Measurements from ENCODE around the gene CAMSAP1. TPM values are rescaled to one million over a fixed set of nuclear protein-coding genes. Genes with fewer than 3 reads are reported as not detected.
A peak's percentile ranks its signal among the peaks of the same experiment; 100 is the strongest.
"Not testable (repeated sequence)": the region's sequence is repeated elsewhere in the genome, so short reads cannot be mapped to it uniquely, and the experiment has no call there.

Gene CAMSAP1
- total and polyA plus RNA-seq, 5 experiments from 2014 or later: 0.61 to 32.0 (median 2.4) TPM

GRCh38 chr9:135923508-135923907 lies 16.2 kb upstream of the CAMSAP1 start:
- Mint-ChIP-seq H3K27ac (no peak overlapping the region), H3K9me3 (peaks cover 0 to 15% (median 7%) of the 10 kb centered on the region in 9 donors), H3K4me3 (no peak overlapping the region), H3K27me3 (no peaks in the 10 kb centered on the region), H3K36me3 (peaks cover 0 to 6% (median 0%) of the 10 kb centered on the region in 3 donors), H3K4me1 (peaks cover 0 to 2% (median 1%) of the 10 kb centered on the region in 4 donors)
- no peak for DNase-seq
- ATAC-seq: no peak
- POLR2A ChIA-PET: no interaction called here

- Mint-ChIP-seq H3K4me1 (peaks cover 0 to 5% (median 1%) of the 10 kb centered on the region in 4 donors), H3K27ac (no peak overlapping the region), H3K4me3 (no peak overlapping the region), H3K36me3 (peaks cover 0 to 11% (median 4%) of the 10 kb centered on the region in 3 donors), H3K9me3 (peaks cover 0 to 31% (median 14%) of the 10 kb centered on the region in 9 donors), H3K27me3 (no peaks in the 10 kb centered on the region)
- DNase-seq: no peak
- ATAC-seq: no peak
- POLR2A ChIA-PET: no interaction called here
These were observed 14.5 kb upstream of the CAMSAP1 start for GRCh38 chr9:135921749-135922310.

GRCh38 chr9:135920973-135921585 lies 13.7 kb upstream of the CAMSAP1 start:
- H3K27ac Mint-ChIP-seq: peak overlapping the region in 1 of 10 donors; percentile 48
- H3K9me3 Mint-ChIP-seq: peaks cover 0 to 38% (median 18%) of the 10 kb centered on the region in 9 donors
- H3K27me3 Mint-ChIP-seq: no peaks in the 10 kb centered on the region
- peaks cover 0 to 8% (median 1%) of the 10 kb centered on the region in 4 donors for H3K4me1 Mint-ChIP-seq
- POLR2A ChIA-PET: no interaction called here
- no peak overlapping the region for H3K4me3 Mint-ChIP-seq
- DNase-seq (no peak), ATAC-seq (no peak)
- peaks cover under 1 to 15% (median 10%) of the 10 kb centered on the region in 3 donors for H3K36me3 Mint-ChIP-seq

- POLR2A ChIA-PET: interaction anchor here (1.1 kb wide), 1 partner anchor 35 kb away, joined by 3 read pairs; no protein-coding TSS in a partner anchor
- no peak for DNase-seq
- Mint-ChIP-seq H3K4me1 (peaks cover 0 to 8% (median 1%) of the 10 kb centered on the region in 4 donors), H3K36me3 (peaks cover 7 to 22% (median 17%) of the 10 kb centered on the region in 3 donors), H3K27me3 (no peaks in the 10 kb centered on the region), H3K27ac (no peak overlapping the region), H3K4me3 (no peak overlapping the region), H3K9me3 (peaks cover 0 to 45% (median 23%) of the 10 kb centered on the region in 9 donors)
- ATAC-seq: no peak
These were observed 13.0 kb upstream of the CAMSAP1 start for GRCh38 chr9:135920256-135920930.

- H3K27me3 Mint-ChIP-seq: no peaks in the 10 kb centered on the region
- H3K4me1 Mint-ChIP-seq: peaks cover 0 to 8% (median 1%) of the 10 kb centered on the region in 4 donors
- no peak for DNase-seq
- no peak for ATAC-seq
- peaks cover 0 to 55% (median 23%) of the 10 kb centered on the region in 9 donors for H3K9me3 Mint-ChIP-seq
- POLR2A ChIA-PET: interaction anchor here (1.1 kb wide), 1 partner anchor 36 kb away, joined by 3 read pairs; no protein-coding TSS in a partner anchor
- H3K27ac Mint-ChIP-seq: no peak overlapping the region
- no peak overlapping the region for H3K4me3 Mint-ChIP-seq
- peaks cover 16 to 31% (median 27%) of the 10 kb centered on the region in 3 donors for H3K36me3 Mint-ChIP-seq
These were observed 12.1 kb upstream of the CAMSAP1 start for GRCh38 chr9:135919318-135919890.

GRCh38 chr9:135916227-135916626 lies 8.9 kb upstream of the CAMSAP1 start:
- DNase-seq, H3K27me3 Mint-ChIP-seq, ATAC-seq, POLR2A ChIA-PET, H3K4me3 Mint-ChIP-seq: not testable (repeated sequence)
- H3K27ac Mint-ChIP-seq: peak overlapping the region in 1 of 10 donors; percentile 51
- H3K9me3 Mint-ChIP-seq: peaks cover 4 to 69% (median 30%) of the 10 kb centered on the region in 9 donors
- peaks cover 8 to 15% (median 8%) of the 10 kb centered on the region in 4 donors for H3K4me1 Mint-ChIP-seq
- H3K36me3 Mint-ChIP-seq: peaks cover 43 to 54% (median 45%) of the 10 kb centered on the region in 3 donors

GRCh38 chr9:135914921-135915320 lies 7.6 kb upstream of the CAMSAP1 start:
- DNase-seq (no peak), ATAC-seq (no peak)
- Mint-ChIP-seq H3K27ac (no peak overlapping the region), H3K4me3 (no peak overlapping the region), H3K4me1 (peaks cover 16 to 26% (median 20%) of the 10 kb centered on the region in 4 donors), H3K27me3 (no peaks in the 10 kb centered on the region), H3K36me3 (peaks cover 56 to 66% (median 58%) of the 10 kb centered on the region in 3 donors), H3K9me3 (peaks cover 10 to 74% (median 30%) of the 10 kb centered on the region in 9 donors)
- POLR2A ChIA-PET: interaction anchor here (1.1 kb wide), 1 partner anchor 11 kb away, joined by 6 read pairs; no protein-coding TSS in a partner anchor

GRCh38 chr9:135911233-135911632 lies 3.9 kb upstream of the CAMSAP1 start:
- POLR2A ChIA-PET, DNase-seq, H3K27me3 Mint-ChIP-seq, ATAC-seq: not testable (repeated sequence)
- Mint-ChIP-seq H3K36me3 (peaks cover 44 to 61% (median 57%) of the 10 kb centered on the region in 3 donors), H3K9me3 (peaks cover 4 to 43% (median 18%) of the 10 kb centered on the region in 9 donors), H3K4me3 (peak overlapping the region in 3 of 10 donors; percentile 12 to 49 (median 36)), H3K27ac (peak overlapping the region in 2 of 10 donors; percentile 80 to 89), H3K4me1 (peaks cover 24 to 39% (median 38%) of the 10 kb centered on the region in 4 donors)

- peak overlapping the region in 4 of 10 donors; percentile 4 to 57 (median 48) for H3K4me3 Mint-ChIP-seq
- ATAC-seq (no peak), DNase-seq (no peak)
- H3K4me1 Mint-ChIP-seq: peaks cover 29 to 43% (median 43%) of the 10 kb centered on the region in 4 donors
- peaks cover 40 to 58% (median 54%) of the 10 kb centered on the region in 3 donors for H3K36me3 Mint-ChIP-seq
- H3K9me3 Mint-ChIP-seq: peaks cover under 1 to 38% (median 17%) of the 10 kb centered on the region in 9 donors
- H3K27me3 Mint-ChIP-seq: no peaks in the 10 kb centered on the region
- H3K27ac Mint-ChIP-seq: peak overlapping the region in 1 of 10 donors; percentile 89
- POLR2A ChIA-PET: interaction anchor here (0.6 to 0.7 kb wide), 2 partner anchors 50 to 1845 kb away, joined by 3 to 5 read pairs; partner anchors contain the start of gene UBAC1
These were observed 3.4 kb upstream of the CAMSAP1 start for GRCh38 chr9:135910757-135911156.

GRCh38 chr9:135910216-135910615 lies 2.9 kb upstream of the CAMSAP1 start:
- ATAC-seq (no peak), DNase-seq (no peak)
- Mint-ChIP-seq H3K27ac (peak overlapping the region in 4 of 10 donors; percentile 2 to 69 (median 39)), H3K4me1 (peaks cover 33 to 49% (median 48%) of the 10 kb centered on the region in 4 donors), H3K9me3 (peaks cover 0 to 33% (median 15%) of the 10 kb centered on the region in 9 donors), H3K4me3 (peak overlapping the region in 7 of 10 donors; percentile 56 to 88 (median 72)), H3K27me3 (no peaks in the 10 kb centered on the region), H3K36me3 (peaks cover 35 to 54% (median 48%) of the 10 kb centered on the region in 3 donors)
- POLR2A ChIA-PET: interaction anchor here (0.6 to 0.7 kb wide), 2 partner anchors 51 to 1844 kb away, joined by 3 to 5 read pairs; partner anchors contain the start of gene UBAC1

GRCh38 chr9:135909371-135909770 lies 2.0 kb upstream of the CAMSAP1 start:
- H3K27ac Mint-ChIP-seq: peak overlapping the region in 5 of 10 donors; percentile 61 to 91 (median 75)
- no peaks in the 10 kb centered on the region for H3K27me3 Mint-ChIP-seq
- peak overlapping the region; percentile 77 to 91 (median 86) for H3K4me3 Mint-ChIP-seq
- peaks cover 36 to 55% (median 53%) of the 10 kb centered on the region in 4 donors for H3K4me1 Mint-ChIP-seq
- POLR2A ChIA-PET: no interaction called here
- peaks cover 27 to 49% (median 40%) of the 10 kb centered on the region in 3 donors for H3K36me3 Mint-ChIP-seq
- peaks cover 0 to 24% (median 15%) of the 10 kb centered on the region in 9 donors for H3K9me3 Mint-ChIP-seq
- ATAC-seq (no peak), DNase-seq (no peak)

- peaks cover 24 to 51% (median 35%) of the 10 kb centered on the region in 3 donors for H3K36me3 Mint-ChIP-seq
- no peaks in the 10 kb centered on the region for H3K27me3 Mint-ChIP-seq
- POLR2A ChIA-PET: no interaction called here
- H3K9me3 Mint-ChIP-seq: peaks cover 0 to 19% (median 12%) of the 10 kb centered on the region in 9 donors
- H3K4me1 Mint-ChIP-seq: peaks cover 36 to 55% (median 54%) of the 10 kb centered on the region in 4 donors
- no peak for ATAC-seq
- peak overlapping the region; percentile 77 to 91 (median 86) for H3K4me3 Mint-ChIP-seq
- H3K27ac Mint-ChIP-seq: peak overlapping the region; percentile 61 to 92 (median 86)
- DNase-seq: no peak
These were observed 1.4 kb upstream of the CAMSAP1 start for GRCh38 chr9:135908754-135909204.

All from naive thymus-derived CD8-positive, alpha-beta T cell (primary cell).